Astrocyte (in vitro differentiated cells and primary cell): ENCODE data around the gene FAM25G. TPM values are rescaled to one million over a fixed set of nuclear protein-coding genes. Genes with fewer than 3 reads are reported as not detected.

Experiments used
- DNase-seq: peaks from one replicate; pipeline ENCODE4 v3.0.0-alpha.2; 2010; ENCODE audit warnings: low read depth
- FAIRE-seq: peaks from 2 replicates; lab custom pipeline; 2011; peaks lifted over from hg19 to GRCh38; lab: Jason Lieb, UNC
- H2AFZ ChIP-seq: 2 replicates; pipeline ENCODE4 v1.6.0; 2012; ENCODE audit warnings: low read depth, low read length, inconsistent platforms
- H3K27ac ChIP-seq: 2 replicates; pipeline ENCODE4 v1.5.1; 2011; ENCODE audit warnings: low read depth, low read length, inconsistent platforms
- H3K27me3 ChIP-seq: 2 replicates; pipeline ENCODE4 v1.6.0; 2011; ENCODE audit warnings: low read length, inconsistent platforms; ENCODE audit not compliant: insufficient read depth
- H3K36me3 ChIP-seq: 2 replicates; pipeline ENCODE4 v1.5.1; 2011; ENCODE audit warnings: low read length, inconsistent platforms; ENCODE audit not compliant: insufficient read depth
- H3K4me1 ChIP-seq: 2 replicates; pipeline ENCODE4 v1.5.1; 2011; ENCODE audit warnings: low read length, inconsistent platforms; ENCODE audit not compliant: insufficient read depth
- H3K4me2 ChIP-seq: 2 replicates; pipeline ENCODE4 v1.6.0; 2012; ENCODE audit warnings: low read length, inconsistent platforms
- H3K4me3 ChIP-seq: 2 replicates; pipeline ENCODE4 v1.5.1; 2011; ENCODE audit warnings: low read depth, mild to moderate bottlenecking, low read length, inconsistent platforms; ENCODE audit not compliant: insufficient read depth
- H3K79me2 ChIP-seq: 2 replicates; pipeline ENCODE4 v1.6.0; 2012; ENCODE audit warnings: mild to moderate bottlenecking, low read length, inconsistent platforms; ENCODE audit not compliant: insufficient read depth
- H3K9ac ChIP-seq: 2 replicates; pipeline ENCODE4 v1.6.0; 2012; ENCODE audit warnings: mild to moderate bottlenecking, low read length, inconsistent platforms
- H3K9me3 ChIP-seq: 2 replicates; pipeline ENCODE4 v1.5.1; 2012; ENCODE audit warnings: low read depth, mild to moderate bottlenecking, low read length, inconsistent platforms; ENCODE audit not compliant: insufficient read depth
- H4K20me1 ChIP-seq: 2 replicates; pipeline ENCODE4 v1.6.0; 2012; ENCODE audit warnings: low read length, inconsistent platforms; ENCODE audit not compliant: insufficient read depth
- H3K27ac Mint-ChIP-seq: one replicate; pipeline ENCODE4 v1.8.0; 2021; ENCODE audit warnings: mild to moderate bottlenecking, mixed read lengths; ENCODE audit not compliant: unreplicated experiment
- H3K27me3 Mint-ChIP-seq: one replicate; pipeline ENCODE4 v1.8.0; 2021; ENCODE audit warnings: low read depth, mixed read lengths; ENCODE audit not compliant: unreplicated experiment
- H3K36me3 Mint-ChIP-seq: one replicate; pipeline ENCODE4 v1.8.0; 2021; ENCODE audit warnings: low read depth, mixed read lengths; ENCODE audit not compliant: unreplicated experiment
- H3K4me1 Mint-ChIP-seq: one replicate; pipeline ENCODE4 v1.8.0; 2021; ENCODE audit warnings: low read depth, mixed read lengths; ENCODE audit not compliant: unreplicated experiment
- H3K4me3 Mint-ChIP-seq: one replicate; pipeline ENCODE4 v1.8.0; 2021; ENCODE audit warnings: mild to moderate bottlenecking, moderate library complexity, mixed read lengths; ENCODE audit not compliant: unreplicated experiment
- H3K9me3 Mint-ChIP-seq: one replicate; pipeline ENCODE4 v1.8.0; 2021; ENCODE audit warnings: mild to moderate bottlenecking, mixed read lengths; ENCODE audit not compliant: unreplicated experiment
- CTCF ChIP-seq: IDR thresholded peaks from 2 replicates; pipeline ENCODE4 v1.5.1; 2011; ENCODE audit warnings: low read depth, mild to moderate bottlenecking, inconsistent platforms, low read length, moderate library complexity; ENCODE audit not compliant: insufficient read depth
- EZH2 ChIP-seq: IDR thresholded peaks from 2 replicates; pipeline ENCODE4 v1.6.1; 2012; ENCODE audit warnings: mild to moderate bottlenecking, low read length, inconsistent platforms; ENCODE audit not compliant: insufficient read depth
- total RNA-seq: library from RNA; stranded (reverse); gene quantifications from 2 replicates; pipeline ENCODE4 v1.2.1, GENCODE V29; 2021

Gene FAM25G
- total RNA-seq, 1 donor from 2014 or later: not detected

GRCh38 chr10:47452495-47453140, 38.9 kb downstream of the FAM25G start:
- Mint-ChIP-seq H3K27me3 (peaks cover 19% of the 10 kb centered on the region), H3K4me1 (peaks cover 4% of the 10 kb centered on the region), H3K36me3 (no peaks in the 10 kb centered on the region), H3K9me3 (peaks cover 5% of the 10 kb centered on the region), H3K27ac (no peak overlapping the region), H3K4me3 (no peak overlapping the region)
- Histone ChIP-seq H3K4me1 (no peaks in the 10 kb centered on the region), H3K4me3 (no peak overlapping the region), H3K79me2 (no peaks in the 10 kb centered on the region), H3K9me3 (no peaks in the 10 kb centered on the region), H3K27ac (no peak overlapping the region), H3K9ac (no peak overlapping the region), H2AFZ (no peak overlapping the region), H3K36me3 (no peaks in the 10 kb centered on the region), H4K20me1 (no peaks in the 10 kb centered on the region), H3K4me2 (no peak overlapping the region), H3K27me3 (no peaks in the 10 kb centered on the region)
- FAIRE-seq: no peak
- DNase-seq: no peak
- TF ChIP-seq EZH2: no peak
- TF ChIP-seq CTCF: no peak

DNA sequence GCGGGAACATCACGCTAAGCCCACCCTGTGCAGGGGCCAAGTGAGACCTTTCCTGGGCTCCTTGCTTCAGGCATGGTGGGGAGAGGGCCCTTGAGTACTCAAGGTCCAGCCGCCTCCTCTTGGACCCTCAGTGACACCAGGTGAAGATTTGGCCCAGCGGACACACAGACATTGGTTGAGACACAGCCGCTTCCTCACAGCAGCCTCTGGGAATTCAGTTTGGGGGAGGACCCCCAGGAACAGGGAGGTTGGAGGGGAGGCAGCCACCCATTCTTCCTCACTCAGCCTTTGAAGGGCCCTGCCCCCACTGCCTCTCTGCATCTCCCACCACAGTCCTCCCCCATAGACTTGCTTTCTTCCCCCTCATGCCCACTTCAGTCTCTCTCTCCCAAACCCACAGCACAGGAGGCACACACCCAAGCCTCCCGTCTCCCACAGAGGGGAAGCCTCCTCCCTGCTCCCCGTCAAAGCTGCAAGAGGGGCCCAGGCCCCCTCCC, 39.5 kb downstream of the FAM25G start:
- Histone ChIP-seq H3K9me3 (no peaks in the 10 kb centered on the region), H2AFZ (no peak overlapping the region), H3K4me1 (no peaks in the 10 kb centered on the region), H4K20me1 (no peaks in the 10 kb centered on the region), H3K27ac (no peak overlapping the region), H3K27me3 (no peaks in the 10 kb centered on the region), H3K4me2 (no peak overlapping the region), H3K4me3 (no peak overlapping the region), H3K9ac (no peak overlapping the region), H3K79me2 (no peaks in the 10 kb centered on the region), H3K36me3 (no peaks in the 10 kb centered on the region)
- Mint-ChIP-seq H3K4me3 (no peak overlapping the region), H3K4me1 (peaks cover 4% of the 10 kb centered on the region), H3K9me3 (peaks cover 5% of the 10 kb centered on the region), H3K27me3 (peaks cover 19% of the 10 kb centered on the region), H3K36me3 (no peaks in the 10 kb centered on the region), H3K27ac (no peak overlapping the region)
- no peak for FAIRE-seq
- TF ChIP-seq CTCF (no peak), EZH2 (no peak)
- DNase-seq: no peak
